Esophagus squamous epithelium (tissue), 4 donors: ENCODE data around the gene SRSF9.

Experiments
- CTCF ChIP-seq, 6 experiments: fragments of 450-650 bp in 4 of 6; fragments of 200-600 bp in 2 of 6; sonication (generic) in 2 of 6; IDR thresholded peaks; one replicate each; pipeline ENCODE4 v1.5.1; 2016 to 2019; ENCODE audit warnings: antibody characterized with exemption in 6 of 6, mild to moderate bottlenecking in 4 of 6, moderate library complexity in 4 of 6
- POLR2A ChIP-seq, 4 donors: fragments of 450-650 bp; IDR thresholded peaks; one replicate each; pipeline ENCODE4 v1.6.1; 2017; ENCODE audit warnings: antibody characterized with exemption in 4 of 4, mild to moderate bottlenecking in 4 of 4, moderate library complexity in 3 of 4

- TF ChIP-seq POLR2A (IDR thresholded peaks at IDR 0.05) (no peak), CTCF (IDR thresholded peaks at IDR 0.05) (peak; percentile 19 to 60 (median 38))
These were observed 2.8 kb downstream of the SRSF9 start for GRCh38 chr12:120466560-120467315.
